ENCODE results near the gene ADH5. TPM values are rescaled to one million over a fixed set of nuclear protein-coding genes. Genes with fewer than 3 reads are reported as not detected.

ADH5 gene
- total RNA-seq, 2 experiments from 2014 or later = 81.3 to 119 TPM

DNA sequence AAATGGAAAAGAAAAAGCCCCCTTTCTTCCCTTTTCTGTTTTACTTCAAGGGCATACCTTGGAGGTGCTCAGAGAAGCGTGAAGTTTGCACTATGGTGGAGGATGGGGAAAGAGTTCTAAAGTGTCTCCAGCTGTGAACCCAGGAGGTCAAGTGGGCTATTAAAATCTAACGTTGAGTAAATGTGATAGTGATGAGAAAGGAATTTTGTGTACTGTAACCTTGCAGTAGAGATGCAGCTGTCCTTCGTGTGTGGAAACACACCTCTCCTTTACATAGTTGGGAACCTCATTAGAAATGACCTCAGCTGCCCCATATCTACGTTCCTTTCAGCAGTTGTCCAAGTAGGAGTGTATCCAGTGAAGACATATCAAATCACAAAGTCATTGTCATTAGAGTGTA is 26.5 kb downstream of the ADH5 start:
- DNase-seq (no peak), ATAC-seq (no peak)
- H3K27ac Mint-ChIP-seq = no peak overlapping the region
- peaks cover 54% of the 10 kb centered on the region for H3K36me3 Mint-ChIP-seq (ENCODE audit: low read depth)
- CTCF ChIA-PET = interaction anchor here (0.6 kb wide), 1 partner anchor 16 kb away, joined by 3 read pairs; no protein-coding TSS in a partner anchor
- peaks cover 3% of the 10 kb centered on the region for H3K4me1 Mint-ChIP-seq
- POLR2A ChIA-PET = no interaction called here
- H3K4me3 Mint-ChIP-seq = no peak overlapping the region
- no peaks in the 10 kb centered on the region for H3K27me3 Mint-ChIP-seq
- intact Hi-C loops (cut with DNase I, micrococcal nuclease) = no loop called here
- H3K9me3 Mint-ChIP-seq (ENCODE audit: low read depth) = peaks cover 3% of the 10 kb centered on the region

DNA sequence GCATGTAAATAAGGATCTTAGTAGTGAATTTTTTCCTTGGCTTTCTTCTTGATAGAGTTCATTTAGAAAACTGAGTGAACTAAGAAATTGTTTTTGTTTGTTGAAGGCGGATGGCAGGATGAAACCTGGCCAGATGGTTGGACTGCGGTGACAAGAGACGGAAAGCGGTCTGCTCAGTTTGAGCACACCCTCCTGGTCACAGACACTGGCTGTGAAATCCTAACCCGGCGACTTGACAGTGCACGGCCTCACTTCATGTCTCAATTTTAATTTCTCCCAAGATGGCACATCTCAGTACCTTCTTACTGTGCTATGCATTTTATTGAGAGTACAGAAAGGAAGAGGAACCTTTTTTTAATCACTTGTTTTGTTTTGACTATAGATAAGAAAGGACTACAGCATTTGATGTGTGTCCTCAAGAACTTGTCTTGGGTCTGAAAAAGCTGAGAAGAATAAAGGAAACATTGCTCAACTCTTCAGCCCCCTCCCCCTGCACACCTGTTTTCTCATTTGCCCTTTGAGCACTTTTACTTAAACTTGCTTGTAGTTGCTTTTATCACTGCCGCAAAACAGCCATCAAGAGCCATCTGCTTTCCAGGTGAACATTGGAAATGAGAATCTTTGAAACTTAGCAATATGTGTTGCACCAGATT is 27.4 kb downstream of the ADH5 start:
- ChIA-PET CTCF (interaction anchor here (3.4 kb wide), 1 partner anchor 66 kb away, joined by 12 read pairs; the partner anchor contains the start of gene METAP1), POLR2A (no interaction called here)
- H3K36me3 Mint-ChIP-seq (ENCODE audit: low read depth) = peaks cover 50% of the 10 kb centered on the region
- H3K9me3 Mint-ChIP-seq (ENCODE audit: low read depth) = peaks cover 3% of the 10 kb centered on the region
- H3K4me1 Mint-ChIP-seq = peaks cover 5% of the 10 kb centered on the region
- DNase-seq (no peak), ATAC-seq (peak; percentile 33)
- intact Hi-C loops (cut with DNase I, micrococcal nuclease) = no loop called here
- H3K27ac Mint-ChIP-seq = peak overlapping the region; percentile 3
- H3K27me3 Mint-ChIP-seq = no peaks in the 10 kb centered on the region
- no peak overlapping the region for H3K4me3 Mint-ChIP-seq

DNA sequence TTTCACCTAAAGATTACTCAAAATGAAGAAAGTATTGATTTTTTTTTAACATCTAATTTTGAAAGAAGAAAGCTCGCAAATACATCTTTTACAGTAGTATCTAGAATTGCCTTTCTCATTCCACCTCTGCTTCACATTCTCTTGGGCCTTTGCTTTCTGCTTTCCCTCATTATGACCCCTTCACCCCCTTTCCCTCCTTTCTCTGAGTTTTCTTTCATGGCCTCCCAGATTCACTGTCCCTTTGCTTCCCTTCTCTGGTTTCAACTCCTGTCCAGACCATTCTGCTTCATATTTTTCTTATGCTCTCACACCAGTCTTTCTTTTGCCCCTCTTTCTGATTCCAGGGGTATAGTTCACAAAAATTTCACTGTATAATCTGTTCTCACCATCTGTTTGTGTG is 29.0 kb downstream of the ADH5 start:
- Mint-ChIP-seq H3K4me3 (no peak overlapping the region), H3K36me3 (ENCODE audit: low read depth) (peaks cover 38% of the 10 kb centered on the region), H3K27ac (no peak overlapping the region), H3K4me1 (peaks cover 20% of the 10 kb centered on the region), H3K9me3 (ENCODE audit: low read depth) (no peaks in the 10 kb centered on the region), H3K27me3 (no peaks in the 10 kb centered on the region)
- intact Hi-C loops (cut with DNase I, micrococcal nuclease) = loop anchor here in 1 of 2 experiments (5.0 to 10.0 kb wide), 4 partner anchors 405 to 915 kb away; partner anchors contain the start of genes RAP1GDS1, STPG2 and TSPAN5
- ATAC-seq (no peak), DNase-seq (no peak)
- POLR2A ChIA-PET = interaction anchor here (0.6 kb wide), 1 partner anchor 130 kb away, joined by 9 read pairs; no protein-coding TSS in a partner anchor
- CTCF ChIA-PET = interaction anchor here (0.8 to 3.4 kb wide), 2 partner anchors 64 to 286 kb away, joined by 3 to 12 read pairs; partner anchors contain the start of gene METAP1

DNA sequence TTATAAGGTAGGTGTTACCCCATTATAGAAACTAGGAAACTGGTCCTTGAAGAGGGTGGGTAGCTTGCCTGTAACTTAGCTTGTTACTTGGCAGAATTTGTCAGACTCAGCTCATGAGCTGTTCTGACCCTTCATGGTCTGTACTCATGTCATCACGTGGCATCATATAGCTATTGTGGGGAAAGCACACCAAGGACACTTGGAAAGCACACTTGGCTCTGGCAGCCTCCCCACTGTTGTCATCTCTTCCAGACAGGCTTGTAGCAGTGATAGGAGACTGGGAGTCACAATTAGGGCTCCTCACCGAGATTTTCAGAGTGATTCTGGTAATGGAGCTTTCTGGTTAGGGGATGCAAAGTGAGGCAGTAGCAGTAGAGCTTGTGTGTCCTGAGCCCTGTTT is 30.4 kb downstream of the ADH5 start:
- POLR2A ChIA-PET = no interaction called here
- Mint-ChIP-seq H3K27me3 (no peaks in the 10 kb centered on the region), H3K9me3 (ENCODE audit: low read depth) (no peaks in the 10 kb centered on the region), H3K4me1 (peaks cover 30% of the 10 kb centered on the region), H3K36me3 (ENCODE audit: low read depth) (peaks cover 37% of the 10 kb centered on the region), H3K4me3 (no peak overlapping the region), H3K27ac (no peak overlapping the region)
- no peak for DNase-seq
- intact Hi-C loops (cut with DNase I, micrococcal nuclease) = loop anchor here in 1 of 2 experiments (5.0 to 10.0 kb wide), 4 partner anchors 403 to 913 kb away; partner anchors contain the start of genes RAP1GDS1, STPG2 and TSPAN5
- CTCF ChIA-PET = interaction anchor here (3.4 kb wide), 1 partner anchor 63 kb away, joined by 12 read pairs; the partner anchor contains the start of gene METAP1
- ATAC-seq = no peak

DNA sequence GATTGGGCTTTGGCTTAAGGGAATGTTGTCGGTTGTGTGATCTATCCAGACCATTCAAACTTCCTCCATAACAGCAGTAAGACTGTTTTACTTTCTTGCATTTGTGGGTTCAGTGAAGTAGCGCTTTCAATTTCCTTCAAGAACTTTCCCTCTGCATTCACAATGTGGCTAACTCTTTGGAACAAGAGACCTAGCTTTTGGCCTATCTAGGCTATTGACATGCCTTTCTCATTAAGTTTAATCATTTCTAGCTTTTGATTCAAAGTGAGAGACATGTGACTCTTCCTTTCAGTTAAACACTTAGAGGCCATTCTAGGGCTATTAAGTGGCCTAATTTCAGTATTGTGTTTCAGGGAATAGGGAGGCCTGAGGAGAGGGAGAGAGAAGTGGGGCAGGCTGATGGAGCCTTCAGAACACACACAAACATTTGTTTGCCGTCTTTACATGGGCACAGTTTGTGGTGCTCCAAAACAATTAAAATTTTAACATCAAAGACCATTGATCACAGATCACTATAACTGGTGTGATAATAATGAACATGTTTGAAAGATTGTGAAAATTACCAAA is 34.1 kb downstream of the ADH5 start:
- Mint-ChIP-seq H3K27ac (peak overlapping the region; percentile 63), H3K4me3 (no peak overlapping the region), H3K27me3 (no peaks in the 10 kb centered on the region), H3K9me3 (ENCODE audit: low read depth) (no peaks in the 10 kb centered on the region), H3K36me3 (ENCODE audit: low read depth) (peaks cover 46% of the 10 kb centered on the region), H3K4me1 (peaks cover 44% of the 10 kb centered on the region)
- DNase-seq (no peak), ATAC-seq (peak; percentile 23)
- ChIA-PET CTCF (interaction anchor here (0.6 to 5.5 kb wide), 7 partner anchors 13 to 358 kb away, joined by 3 to 91 read pairs (median 4); partner anchors contain the start of genes EIF4E and METAP1), POLR2A (no interaction called here)
- intact Hi-C loops (cut with DNase I, micrococcal nuclease) = loop anchor here (1.0 to 10.0 kb wide), 7 partner anchors 392 to 910 kb away; partner anchors contain the start of genes RAP1GDS1 (in 2 of the 2), STPG2 (in 1 of the 2) and TSPAN5 (in 1 of the 2)

DNA sequence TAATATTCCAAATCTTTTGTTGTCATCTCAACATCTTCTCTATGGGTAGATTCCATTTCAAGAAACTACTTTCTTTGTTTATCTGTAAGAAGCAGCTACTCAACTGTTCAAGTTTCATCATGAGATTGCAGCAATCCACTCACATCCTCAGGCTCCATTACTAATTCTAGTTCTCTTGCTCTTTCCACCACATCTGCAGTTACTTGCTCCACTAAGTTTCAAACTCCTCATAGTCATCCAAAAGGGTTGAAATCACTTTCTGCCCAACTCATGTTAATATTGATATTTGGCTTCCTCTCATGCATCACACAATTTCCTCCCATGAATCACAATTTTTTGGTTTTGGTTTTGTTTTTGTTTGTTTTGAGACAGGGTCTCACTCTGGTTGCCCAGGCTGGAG is 35.7 kb downstream of the ADH5 start:
- POLR2A ChIA-PET = interaction anchor here (0.6 to 0.7 kb wide), 2 partner anchors 58 to 123 kb away, joined by 3 to 4 read pairs; no protein-coding TSS in a partner anchor

DNA sequence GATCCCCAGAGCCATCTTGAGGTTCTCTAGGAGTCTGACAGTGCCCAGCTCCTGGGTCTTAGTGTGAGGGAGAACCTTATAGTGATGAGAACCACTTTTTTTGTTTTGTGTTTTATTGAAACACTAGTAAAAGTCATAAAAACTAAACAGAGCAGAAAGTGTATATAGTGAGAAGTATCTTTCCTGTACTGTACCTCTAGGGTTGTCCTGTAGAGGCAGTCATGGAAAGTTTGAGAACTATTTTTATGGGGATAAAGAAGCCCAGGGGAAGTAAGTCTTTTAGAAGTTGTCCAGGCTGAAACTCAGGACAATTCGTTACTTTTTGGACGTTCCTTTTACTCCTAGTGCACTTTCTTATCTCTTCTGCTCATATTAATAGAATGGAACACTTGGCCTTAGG is 40.9 kb downstream of the ADH5 start:
- ChIA-PET POLR2A (no interaction called here), CTCF (interaction anchor here (1.0 to 2.4 kb wide), 2 partner anchors 8 to 51 kb away, joined by 3 to 10 read pairs; no protein-coding TSS in a partner anchor)
- DNase-seq = no peak
- intact Hi-C loops (cut with DNase I, micrococcal nuclease) = no loop called here
- ATAC-seq = no peak
- H3K4me1 Mint-ChIP-seq = peaks cover 21% of the 10 kb centered on the region
- H3K27ac Mint-ChIP-seq = peak overlapping the region; percentile 73
- H3K9me3 Mint-ChIP-seq (ENCODE audit: low read depth) = no peaks in the 10 kb centered on the region
- no peak overlapping the region for H3K4me3 Mint-ChIP-seq
- H3K36me3 Mint-ChIP-seq (ENCODE audit: low read depth) = peaks cover 45% of the 10 kb centered on the region
- no peaks in the 10 kb centered on the region for H3K27me3 Mint-ChIP-seq

More for the DNA sequence above, 35.7 kb downstream of the ADH5 start:
- H3K9me3 Mint-ChIP-seq (ENCODE audit: low read depth) = no peaks in the 10 kb centered on the region
- H3K4me3 Mint-ChIP-seq = no peak overlapping the region
- CTCF ChIA-PET = interaction anchor here (1.9 to 5.5 kb wide), 2 partner anchors 57 to 124 kb away, joined by 10 to 91 read pairs; partner anchors contain the start of genes EIF4E and METAP1
- ATAC-seq (peak; percentile 85), DNase-seq (no peak)
- H3K4me1 Mint-ChIP-seq = peaks cover 44% of the 10 kb centered on the region
- H3K27ac Mint-ChIP-seq = peak overlapping the region; percentile 80
- no peaks in the 10 kb centered on the region for H3K27me3 Mint-ChIP-seq
- peaks cover 45% of the 10 kb centered on the region for H3K36me3 Mint-ChIP-seq (ENCODE audit: low read depth)
- intact Hi-C loops (cut with DNase I, micrococcal nuclease) = loop anchor here (2.0 to 10.0 kb wide), 7 partner anchors 124 to 908 kb away; partner anchors contain the start of genes RAP1GDS1 (in 2 of the 2), EIF4E (in 1 of the 2), STPG2 (in 1 of the 2) and TSPAN5 (in 1 of the 2)

DNA sequence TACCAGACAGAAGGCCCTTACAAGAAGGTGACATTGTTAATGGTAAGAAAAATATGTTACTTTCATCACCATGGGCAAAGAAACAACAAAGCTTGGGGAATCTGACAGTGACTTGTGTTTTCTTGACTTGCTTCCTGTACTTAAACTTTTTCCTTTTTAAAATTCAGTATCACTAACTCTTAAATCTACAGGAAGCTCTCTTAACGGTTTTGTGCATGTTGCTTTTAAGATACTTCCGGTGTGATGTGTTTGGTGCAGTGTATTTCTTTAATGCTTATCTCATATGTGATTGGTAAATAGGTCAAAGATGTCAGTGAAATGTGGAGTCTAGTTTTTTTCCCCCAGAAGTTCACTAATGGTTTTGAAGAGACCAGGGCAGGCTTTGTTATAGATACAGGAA is 45.2 kb downstream of the ADH5 start:
- no peak for DNase-seq
- ATAC-seq = peak; percentile 47
- Mint-ChIP-seq H3K36me3 (ENCODE audit: low read depth) (peaks cover 37% of the 10 kb centered on the region), H3K4me1 (peaks cover 15% of the 10 kb centered on the region), H3K27ac (peak overlapping the region; percentile 86), H3K4me3 (no peak overlapping the region), H3K9me3 (ENCODE audit: low read depth) (no peaks in the 10 kb centered on the region), H3K27me3 (no peaks in the 10 kb centered on the region)
- POLR2A ChIA-PET = no interaction called here
- intact Hi-C loops (cut with DNase I, micrococcal nuclease) = no loop called here
- CTCF ChIA-PET = interaction anchor here (0.9 to 1.6 kb wide), 2 partner anchors 13 to 48 kb away, joined by 6 read pairs; partner anchors contain the start of gene METAP1

DNA sequence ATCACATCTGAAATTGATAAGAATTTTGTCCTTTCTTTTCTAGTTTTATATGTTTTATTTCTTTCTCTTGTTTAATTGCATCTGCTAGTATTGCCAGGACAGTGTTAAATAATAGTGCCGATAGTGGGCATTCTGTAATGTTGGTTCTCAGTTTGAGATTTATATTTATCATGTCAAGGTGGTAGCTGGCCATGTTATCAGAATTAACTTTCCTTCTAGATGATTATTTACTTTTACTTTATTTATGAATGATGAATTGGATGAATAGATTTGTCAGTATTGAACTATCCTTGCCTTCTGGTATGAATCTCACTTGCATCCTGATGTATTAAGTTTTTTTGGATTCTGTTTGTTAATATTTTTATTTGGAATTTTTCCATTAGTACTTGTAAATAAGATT is 50.4 kb downstream of the ADH5 start:
- H3K36me3 Mint-ChIP-seq (ENCODE audit: low read depth) = peaks cover 58% of the 10 kb centered on the region
- intact Hi-C loops (cut with DNase I, micrococcal nuclease) = no loop called here
- H3K4me3 Mint-ChIP-seq = no peak overlapping the region
- ChIA-PET POLR2A (no interaction called here), CTCF (interaction anchor here (0.7 to 1.3 kb wide), 2 partner anchors 18 to 252 kb away, joined by 3 to 5 read pairs; no protein-coding TSS in a partner anchor)
- no peak overlapping the region for H3K27ac Mint-ChIP-seq
- no peak for ATAC-seq
- no peaks in the 10 kb centered on the region for H3K27me3 Mint-ChIP-seq
- peaks cover 7% of the 10 kb centered on the region for H3K9me3 Mint-ChIP-seq (ENCODE audit: low read depth)
- peaks cover 10% of the 10 kb centered on the region for H3K4me1 Mint-ChIP-seq
- no peak for DNase-seq

DNA sequence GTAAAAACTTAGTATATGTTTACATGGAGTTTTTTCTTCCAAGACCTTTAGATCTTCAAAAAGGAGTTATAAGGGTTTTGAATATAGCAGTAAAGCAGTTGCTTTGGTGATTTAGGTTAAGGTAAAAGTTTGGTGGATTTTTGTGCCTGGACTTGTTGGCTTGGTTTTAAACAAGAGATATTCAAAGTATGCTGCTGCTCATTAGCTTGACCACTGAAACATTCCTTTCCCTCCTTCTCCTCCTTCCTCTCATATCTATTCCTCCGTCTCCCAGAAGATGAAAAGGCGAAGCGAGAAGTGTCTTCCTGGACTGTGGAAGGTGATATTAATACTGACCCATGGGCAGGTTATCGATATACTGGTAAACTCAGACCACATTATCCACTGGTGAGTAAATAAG is 54.6 kb downstream of the ADH5 start:
- intact Hi-C loops (cut with DNase I, micrococcal nuclease) = no loop called here
- ChIA-PET POLR2A (no interaction called here), CTCF (interaction anchor here (1.4 kb wide), 1 partner anchor 22 kb away, joined by 5 read pairs; no protein-coding TSS in a partner anchor)
- peaks cover 7% of the 10 kb centered on the region for H3K9me3 Mint-ChIP-seq (ENCODE audit: low read depth)
- H3K36me3 Mint-ChIP-seq (ENCODE audit: low read depth) = peaks cover 66% of the 10 kb centered on the region
- H3K27ac Mint-ChIP-seq = no peak overlapping the region
- H3K4me1 Mint-ChIP-seq = peaks cover 17% of the 10 kb centered on the region
- ATAC-seq (no peak), DNase-seq (no peak)
- no peak overlapping the region for H3K4me3 Mint-ChIP-seq
- H3K27me3 Mint-ChIP-seq = no peaks in the 10 kb centered on the region

DNA sequence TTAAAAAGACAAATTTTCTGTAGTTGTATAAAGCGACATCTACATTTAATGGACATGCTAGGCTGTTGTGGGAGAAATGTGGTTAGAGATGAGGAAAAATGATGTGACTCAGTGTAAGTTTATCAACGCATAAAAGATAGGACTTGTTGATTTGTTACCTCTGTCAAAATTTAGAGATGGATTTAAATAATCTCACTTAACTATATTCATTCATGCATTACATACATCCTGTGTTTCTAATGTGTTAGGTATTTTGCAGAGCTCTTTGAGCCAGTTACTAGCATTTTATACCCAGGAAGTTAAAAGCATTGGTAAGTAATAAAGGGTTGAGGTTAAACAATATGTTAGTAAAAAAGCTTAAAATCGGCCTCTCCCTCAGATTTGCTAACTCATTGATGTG is 58.7 kb downstream of the ADH5 start:
- Mint-ChIP-seq H3K27me3 (no peaks in the 10 kb centered on the region), H3K4me1 (peaks cover 49% of the 10 kb centered on the region), H3K36me3 (ENCODE audit: low read depth) (peaks cover 39% of the 10 kb centered on the region), H3K9me3 (ENCODE audit: low read depth) (no peaks in the 10 kb centered on the region), H3K4me3 (no peak overlapping the region), H3K27ac (peak overlapping the region; percentile 33)
- CTCF ChIA-PET = interaction anchor here (0.7 to 1.3 kb wide), 3 partner anchors 26 to 652 kb away, joined by 3 to 5 read pairs (median 5); partner anchors contain the start of gene METAP1
- no peak for ATAC-seq
- DNase-seq = no peak
- intact Hi-C loops (cut with DNase I, micrococcal nuclease) = loop anchor here in 1 of 2 experiments (2.0 kb wide), 1 partner anchor 33 kb away; no protein-coding TSS in a partner anchor
- POLR2A ChIA-PET = no interaction called here
